SK-MEL-5 (cell line): Measurements from ENCODE around the gene SLFNL1. TPM values are rescaled to one million over a fixed set of nuclear protein-coding genes. Genes with fewer than 3 reads are reported as not detected.

Source experiments
- DNase-seq: peaks from one replicate; pipeline ENCODE4 v3.0.0-alpha.2; 2016; ENCODE audit warnings: low read depth, low spot score
- in situ Hi-C: cut with HindIII; loops from 2 replicates; pipeline ENCODE4 v1.10.0; 2016; ENCODE audit warnings: low sequenced_read_pairs, high pct_unique_total_duplicates, low pct_unique_long_range_greater_than_20kb
- total RNA-seq: library from RNA; depleted of rRNA; stranded (reverse); fragments of >200 nt; shearing (Covaris generic); gene quantifications from 2 replicates; pipeline ENCODE4 v1.2.3, GENCODE V29; 2014

The SLFNL1 gene
- total RNA-seq, 1 experiment from 2014 or later, result 0.16 TPM

DNA sequence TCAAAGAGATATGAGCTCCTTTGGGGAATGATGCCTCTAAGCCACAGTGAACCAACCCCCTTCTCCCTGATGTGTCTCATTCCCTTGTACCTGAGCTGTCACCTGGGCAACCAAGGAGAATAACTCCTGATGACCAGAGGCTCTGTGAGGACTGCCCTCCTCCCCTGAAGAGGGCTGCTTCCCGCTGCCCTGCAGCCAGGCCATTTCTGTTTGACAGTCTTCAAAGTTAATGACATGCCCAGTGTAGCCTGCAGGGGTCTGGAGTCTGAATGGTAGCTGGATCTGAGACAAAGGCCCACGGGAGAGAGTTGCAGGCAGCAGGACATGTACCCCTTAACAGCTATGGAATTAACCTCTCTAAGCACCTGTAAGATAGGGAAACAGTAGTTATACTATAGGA lies 3.4 kb upstream of the SLFNL1 start:
- no peak for DNase-seq
- in situ Hi-C loops, result no loop called here

DNA sequence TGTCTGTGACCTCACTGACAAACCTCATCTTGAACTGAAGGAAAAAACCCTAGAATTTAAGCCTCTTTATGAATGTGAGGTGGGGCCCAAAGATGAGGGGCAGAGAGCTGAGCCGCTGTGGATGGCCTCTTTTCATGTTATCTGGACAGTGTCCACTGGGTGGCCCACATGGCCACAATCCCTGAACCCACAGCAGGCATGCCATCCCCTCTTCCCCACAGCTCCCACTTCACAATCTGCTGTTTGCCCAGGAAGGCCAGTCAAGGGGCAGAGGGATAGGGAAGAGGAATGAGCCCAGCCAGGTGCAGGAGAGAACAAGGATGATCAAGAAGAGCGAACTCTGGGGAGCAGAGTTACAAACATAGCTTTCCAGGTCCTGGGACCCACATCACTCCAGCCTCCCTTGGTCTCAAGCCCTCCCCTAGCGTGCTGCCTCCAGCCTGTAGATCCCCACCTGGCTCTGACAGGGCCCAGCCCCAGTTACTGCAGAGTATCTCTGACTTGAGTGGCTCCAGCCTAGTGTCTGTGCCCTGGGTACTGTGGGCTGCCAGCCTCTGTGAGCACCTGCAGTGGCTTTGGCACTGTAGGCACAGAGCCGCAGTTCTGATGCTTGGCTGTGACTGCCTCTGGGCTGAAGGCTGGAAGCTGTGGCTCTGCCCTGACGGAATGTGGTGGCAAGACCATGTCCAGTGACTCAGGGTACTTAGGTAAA lies 1.9 kb upstream of the SLFNL1 start:
- peak; percentile 27 for DNase-seq
- in situ Hi-C loops, result no loop called here

DNA sequence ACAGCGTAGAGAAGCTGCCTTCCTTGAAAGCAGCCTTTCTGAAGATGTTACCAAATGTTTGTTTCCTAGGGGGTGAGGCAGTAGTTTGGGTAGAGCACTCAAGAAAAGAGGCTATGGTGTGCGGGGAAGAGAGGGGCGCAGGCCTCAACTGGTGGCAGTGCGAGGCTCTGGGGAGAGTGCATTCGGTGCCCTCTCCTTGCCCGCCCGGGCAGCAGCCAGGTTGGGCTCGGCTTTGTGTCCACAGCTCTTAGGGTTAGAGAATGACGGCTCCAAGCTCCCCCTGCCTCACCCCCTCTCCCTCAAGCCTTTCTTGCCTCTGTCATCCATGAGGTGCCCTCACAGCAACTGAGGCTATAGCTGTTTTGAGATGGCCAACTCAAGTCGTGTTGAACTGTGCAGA lies 899 bp upstream of the SLFNL1 start:
- DNase-seq, result no peak
- in situ Hi-C loops, result no loop called here

DNA sequence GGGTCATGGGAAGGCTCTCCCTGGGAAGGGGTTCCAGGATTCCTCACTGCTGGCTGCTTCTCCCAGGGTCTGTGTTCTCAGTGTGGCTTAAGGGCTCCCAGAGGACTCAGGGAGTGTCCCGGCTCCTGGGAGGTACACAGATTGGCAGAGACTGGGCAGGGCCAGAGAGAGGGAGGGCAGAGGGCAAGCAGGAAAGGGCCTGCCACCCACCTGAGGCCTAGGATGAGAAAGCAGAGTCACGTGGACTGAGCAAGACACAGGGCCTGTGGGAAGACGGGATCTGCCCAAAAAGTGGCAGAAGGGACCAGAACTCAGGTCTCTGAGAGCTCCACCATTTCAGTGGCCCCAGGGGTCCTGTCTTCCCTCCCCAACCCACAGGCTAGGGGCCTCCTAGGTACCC lies 871 bp downstream of the SLFNL1 start:
- in situ Hi-C loops, result no loop called here
- no peak for DNase-seq

DNA sequence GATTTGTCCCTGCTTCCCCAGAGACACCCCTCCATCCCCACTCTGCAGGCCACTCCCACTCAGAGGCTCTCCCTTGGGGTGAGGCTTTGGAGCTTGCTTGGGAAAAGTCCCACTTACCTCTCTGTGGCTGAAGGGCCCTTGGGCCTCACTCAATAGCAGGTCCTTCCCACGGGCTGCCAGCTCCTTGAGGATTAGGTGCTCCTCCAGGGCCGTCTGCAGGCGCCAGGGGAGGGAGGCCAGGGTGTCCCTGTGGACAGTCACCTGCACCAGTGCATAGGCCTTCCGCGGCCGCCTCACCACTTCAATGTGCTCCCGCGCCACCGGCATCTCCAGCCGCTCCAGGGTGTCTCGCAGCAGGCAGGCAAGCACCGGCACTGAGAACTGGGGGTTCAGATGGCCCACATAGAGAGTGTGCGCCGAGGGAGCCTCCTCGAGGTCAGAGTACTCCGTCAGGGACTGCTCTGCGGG lies 1.4 kb downstream of the SLFNL1 start:
- in situ Hi-C loops, result no loop called here
- DNase-seq, result no peak

DNA sequence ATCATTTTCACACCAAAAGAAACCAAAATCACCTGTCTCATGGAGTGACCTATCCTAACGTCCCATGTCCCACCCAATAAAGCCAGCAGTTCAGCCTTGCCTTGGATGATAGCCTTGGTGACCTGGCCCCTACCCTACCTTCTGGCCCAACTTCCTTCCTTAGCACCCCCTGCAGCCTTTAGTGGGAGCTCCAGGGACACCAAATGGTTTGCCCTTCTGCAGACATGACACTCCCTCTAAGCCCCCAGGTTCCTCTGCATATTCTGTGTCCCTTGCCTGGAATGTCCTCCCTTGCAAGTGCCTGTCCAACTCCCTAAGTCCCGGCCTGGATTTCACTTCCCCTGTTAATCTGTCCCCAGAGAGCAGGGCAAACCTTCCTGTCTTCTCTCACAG lies 2.2 kb downstream of the SLFNL1 start:
- DNase-seq, result no peak
- in situ Hi-C loops, result no loop called here

DNA sequence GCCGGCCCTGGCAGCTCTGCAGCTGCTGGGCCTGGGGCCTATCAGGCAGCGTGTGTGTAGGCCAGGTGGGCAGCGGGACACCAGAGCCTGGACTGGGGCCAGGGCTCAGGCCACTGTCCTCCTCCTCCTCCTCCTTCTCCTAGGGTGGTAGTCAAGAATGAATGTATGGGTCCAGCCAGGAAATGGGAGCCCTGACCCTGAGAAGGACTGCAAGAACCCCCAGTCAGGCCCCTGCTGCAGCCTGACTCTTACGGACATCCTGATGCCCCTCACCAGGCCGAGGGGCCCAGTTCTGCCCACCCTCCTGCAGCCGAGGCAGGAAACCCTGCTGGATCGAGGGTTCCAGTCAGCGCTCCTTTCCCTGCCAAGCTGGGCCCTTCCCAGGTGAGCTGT lies 3.5 kb downstream of the SLFNL1 start:
- in situ Hi-C loops, result no loop called here
- DNase-seq, result no peak

DNA sequence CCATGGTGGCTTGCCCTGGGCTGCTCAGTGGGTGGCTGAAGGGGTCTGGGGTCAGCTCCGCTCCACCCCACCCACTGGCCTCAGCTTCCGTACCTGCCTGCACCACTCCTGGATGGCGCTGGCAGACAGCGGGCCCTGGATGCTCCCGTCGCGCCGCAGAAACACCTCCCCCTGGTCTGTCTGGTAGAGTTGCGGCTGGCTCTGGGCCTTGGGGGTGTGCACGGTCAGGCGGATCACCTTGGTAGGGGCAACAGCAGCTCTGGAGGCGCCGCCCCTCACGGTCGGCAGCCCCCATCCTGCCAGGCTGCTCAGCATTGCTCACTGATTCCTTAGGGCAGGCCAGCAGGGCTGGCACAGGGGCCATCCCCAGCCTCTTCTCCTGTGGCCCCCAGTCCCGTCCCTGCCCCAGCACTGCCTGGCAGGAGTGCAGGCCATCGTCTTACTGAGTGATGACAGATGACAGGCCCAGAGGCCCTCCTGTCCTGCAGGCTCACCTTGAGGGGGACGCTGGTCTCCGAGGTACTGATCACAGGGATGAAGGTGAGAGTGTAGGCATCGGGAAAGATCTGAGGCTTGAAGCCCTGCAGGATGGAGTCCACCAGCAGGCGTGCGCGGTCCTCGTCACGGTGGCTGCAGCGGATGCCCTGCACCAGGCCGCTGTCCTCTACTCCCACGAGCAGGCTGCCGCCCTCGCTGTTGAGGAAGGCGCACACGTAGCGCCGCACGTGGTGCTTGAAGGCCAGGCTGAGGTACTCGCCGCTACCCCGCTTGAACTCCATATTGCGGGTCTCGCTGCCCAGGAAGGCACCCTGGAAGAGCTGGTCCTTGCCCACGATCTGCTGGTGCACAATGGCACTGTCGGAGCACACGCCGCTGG lies 4.1 kb downstream of the SLFNL1 start:
- in situ Hi-C loops, result no loop called here

DNA sequence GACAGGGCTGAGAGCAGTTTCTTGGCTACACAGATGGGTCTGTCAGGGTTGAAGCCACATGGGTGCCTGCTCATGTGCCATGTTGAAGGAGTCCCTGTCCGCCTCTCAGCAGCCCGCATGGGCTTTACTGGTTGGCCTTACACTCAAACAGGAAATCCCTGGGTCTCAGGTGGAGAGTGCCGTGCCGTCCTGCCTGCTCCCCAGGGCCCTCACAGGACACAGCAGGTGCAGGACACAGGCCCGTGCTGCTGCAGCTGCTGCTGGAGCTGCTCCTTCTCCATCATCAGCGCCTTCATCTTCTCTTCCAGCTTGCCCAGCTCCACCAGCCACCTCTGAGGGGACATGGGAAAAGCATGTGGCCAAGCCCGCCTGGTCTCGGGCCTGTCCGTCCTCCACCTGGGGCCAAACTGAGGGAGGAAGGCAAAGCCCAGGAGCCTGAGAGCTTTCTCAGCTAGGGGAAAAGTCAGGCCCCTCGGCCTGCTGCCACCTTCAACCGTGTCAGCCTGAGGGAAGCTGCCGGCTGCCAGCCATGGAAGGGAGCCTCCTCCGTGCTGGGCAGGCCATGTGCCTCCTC lies 5.5 kb downstream of the SLFNL1 start:
- in situ Hi-C loops, result no loop called here
- DNase-seq, result no peak

More for the DNA sequence above, 4.1 kb downstream of the SLFNL1 start:
- no peak for DNase-seq

DNA sequence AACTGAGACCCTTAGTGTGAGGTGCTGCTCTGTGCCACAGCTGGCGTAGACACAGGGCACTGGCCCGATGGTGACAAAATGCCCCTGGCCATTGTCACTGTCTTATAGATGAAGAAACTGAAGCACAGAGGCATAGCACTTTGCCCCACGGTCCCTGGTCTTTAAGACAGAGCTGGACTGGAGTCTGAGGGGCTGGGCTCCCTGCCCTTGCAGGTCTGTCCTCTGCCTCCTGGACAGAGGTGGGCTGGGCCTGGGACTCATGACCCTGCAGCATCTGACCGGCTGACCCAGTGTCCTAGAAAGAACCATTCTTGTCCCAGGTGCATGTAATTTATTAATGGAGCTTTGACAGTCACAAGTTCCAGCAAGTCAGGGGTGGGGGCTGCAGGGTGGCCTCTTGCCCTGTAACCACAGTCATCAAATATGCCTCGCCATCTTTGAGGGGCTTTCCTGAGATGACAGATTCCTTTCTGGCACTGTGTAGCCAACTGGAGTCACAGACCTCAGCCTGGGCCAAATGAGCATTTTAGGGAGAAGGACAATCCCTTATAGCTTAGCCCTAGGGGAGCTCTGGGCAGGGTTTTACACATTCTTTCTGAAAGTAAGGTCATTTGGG lies 6.1 kb downstream of the SLFNL1 start:
- DNase-seq, result no peak
- in situ Hi-C loops, result no loop called here

DNA sequence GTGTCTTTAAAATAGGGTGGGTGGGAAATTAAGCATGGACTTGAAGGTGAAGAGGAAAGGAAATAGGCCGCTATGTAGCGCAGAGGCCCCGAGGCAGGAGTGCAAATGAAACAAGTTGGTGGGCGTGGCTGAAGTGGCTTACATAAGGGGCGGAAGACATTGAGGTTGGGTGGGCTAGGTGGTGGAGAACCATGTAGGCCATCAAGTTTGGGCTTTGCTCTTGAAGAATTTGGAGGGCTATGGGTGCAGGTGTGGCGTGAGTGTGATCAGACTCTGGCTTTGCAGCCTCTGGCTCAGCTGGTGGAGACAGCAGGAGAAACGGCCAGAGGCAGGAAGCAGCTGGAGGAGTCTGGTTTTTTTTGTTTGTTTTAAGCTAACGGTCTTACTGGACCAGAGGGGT lies 6.7 kb downstream of the SLFNL1 start:
- in situ Hi-C loops, result no loop called here
- DNase-seq, result no peak

DNA sequence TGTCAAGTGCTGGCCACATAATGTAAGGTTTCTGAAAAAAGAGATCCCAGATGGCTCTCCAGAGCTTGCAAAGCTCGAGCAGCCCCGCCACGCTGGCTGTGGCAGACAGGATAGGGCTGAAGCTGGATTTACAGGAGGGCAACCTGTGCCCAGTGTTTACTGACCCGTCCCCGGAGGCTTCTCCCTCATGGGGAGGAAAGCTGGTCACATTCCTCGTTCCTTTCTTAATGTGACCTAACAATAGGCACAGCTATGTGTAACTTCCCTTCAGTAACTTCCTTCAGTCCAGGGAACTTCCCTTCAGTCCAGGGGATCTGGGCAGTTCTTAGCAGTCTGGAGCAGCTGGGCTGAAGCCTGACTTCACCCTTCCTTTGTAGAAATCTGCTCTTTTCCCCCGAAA lies 7.7 kb downstream of the SLFNL1 start:
- in situ Hi-C loops, result no loop called here

DNA sequence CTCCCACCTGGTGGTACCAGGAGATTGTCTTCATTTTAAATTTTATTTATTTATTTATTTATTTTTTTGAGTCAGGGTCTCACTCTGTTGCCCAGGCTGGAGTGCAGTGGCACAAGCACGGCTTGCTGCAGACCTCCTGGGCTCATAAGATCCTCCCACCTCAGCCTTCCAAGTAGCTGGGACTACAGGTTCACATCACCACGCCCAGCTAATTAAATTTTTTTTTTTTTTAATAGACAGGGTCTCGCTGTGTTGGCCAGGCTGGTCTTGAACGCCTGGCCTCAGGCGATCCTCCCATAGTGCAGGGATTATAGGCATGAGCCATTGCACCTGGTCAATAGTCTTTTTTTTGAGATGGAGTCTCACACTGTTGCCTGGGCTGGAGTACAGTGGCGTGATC lies 8.5 kb downstream of the SLFNL1 start:
- in situ Hi-C loops, result no loop called here
- no peak for DNase-seq

More for the DNA sequence above, 7.7 kb downstream of the SLFNL1 start:
- no peak for DNase-seq

DNA sequence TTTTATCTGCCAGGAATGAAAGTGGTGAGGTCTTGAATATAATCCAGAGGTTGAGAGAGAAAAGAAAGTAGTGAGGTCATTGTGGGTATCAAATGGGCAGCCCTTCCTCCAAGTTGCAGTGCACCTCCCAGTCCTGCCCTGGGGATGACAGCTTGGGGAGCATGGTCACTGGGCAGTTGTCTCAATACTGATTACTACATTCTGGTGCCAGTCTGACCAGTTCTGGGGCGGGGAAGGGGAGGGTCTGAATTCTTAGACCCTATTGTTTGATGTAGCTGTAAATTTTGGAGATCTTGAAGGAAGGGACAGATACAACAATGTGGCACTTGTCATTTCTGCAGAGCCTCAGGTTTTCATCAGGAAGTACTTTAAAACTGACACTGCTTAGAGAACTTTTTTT lies 11.2 kb downstream of the SLFNL1 start:
- DNase-seq, result no peak
- in situ Hi-C loops, result no loop called here

DNA sequence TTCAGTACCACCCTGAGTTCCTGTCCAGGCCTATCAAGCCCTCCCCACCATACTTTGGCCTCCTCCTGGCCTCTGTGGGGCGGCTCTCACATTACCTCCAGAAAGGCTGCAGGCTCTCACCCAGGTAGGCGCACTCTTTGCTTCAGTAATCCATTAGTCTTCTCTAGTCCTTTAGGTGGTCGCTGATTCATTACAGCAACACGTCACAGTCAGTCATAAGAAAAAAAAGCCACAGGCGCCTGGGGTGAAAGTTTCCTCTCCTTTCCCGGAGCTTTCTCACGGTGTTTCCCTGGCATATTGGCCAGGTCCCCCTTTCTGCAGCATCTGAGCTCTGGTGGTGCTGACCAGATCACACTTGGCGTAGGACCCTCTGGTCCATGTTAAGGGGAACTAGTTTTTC lies 12.1 kb downstream of the SLFNL1 start:
- no peak for DNase-seq
- in situ Hi-C loops, result no loop called here

DNA sequence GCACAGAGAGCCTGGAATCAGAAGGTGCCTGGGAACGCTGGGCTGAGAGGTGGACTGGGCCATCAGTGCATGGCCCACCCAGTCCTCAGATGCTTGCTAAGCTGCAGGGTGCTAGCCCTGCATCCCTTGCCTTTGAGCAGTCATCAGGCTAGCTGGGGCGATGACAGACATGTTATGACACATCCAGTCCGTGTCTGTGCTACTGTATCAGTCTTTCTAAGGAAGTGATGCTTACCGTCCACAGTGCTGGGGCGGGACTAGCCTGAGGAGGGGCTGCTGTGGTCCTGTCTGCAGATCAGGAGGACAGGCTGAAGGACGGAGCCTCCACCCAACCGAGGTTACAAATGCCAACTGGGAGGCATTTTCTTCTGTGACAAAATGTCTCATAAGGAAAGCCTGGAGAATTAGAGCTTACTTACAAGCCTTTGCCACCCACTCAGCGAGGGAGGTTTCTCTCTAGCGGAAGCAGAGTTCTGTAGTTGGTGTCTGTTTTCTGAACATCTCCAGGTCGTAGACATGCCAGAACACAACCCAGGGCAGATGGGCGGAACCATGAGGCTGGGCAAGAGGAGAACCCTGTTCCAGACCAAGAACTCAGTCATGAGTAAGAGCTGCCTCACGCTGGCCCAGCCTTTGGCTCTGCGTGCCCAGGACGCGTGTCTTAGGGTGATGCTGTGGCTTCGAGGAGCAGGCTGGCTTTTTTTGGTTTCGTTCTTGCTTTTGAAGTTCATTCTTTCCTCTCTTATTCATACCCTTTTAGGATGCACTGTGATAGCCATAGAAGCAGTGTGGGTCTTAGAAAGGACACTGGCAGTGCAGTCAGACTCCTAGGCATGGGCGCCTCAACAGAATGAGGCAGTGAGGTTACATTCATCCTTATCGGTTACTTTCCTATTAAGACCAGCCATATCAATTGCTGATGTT lies 14.3 kb downstream of the SLFNL1 start:
- no peak for DNase-seq
- in situ Hi-C loops, result no loop called here

DNA sequence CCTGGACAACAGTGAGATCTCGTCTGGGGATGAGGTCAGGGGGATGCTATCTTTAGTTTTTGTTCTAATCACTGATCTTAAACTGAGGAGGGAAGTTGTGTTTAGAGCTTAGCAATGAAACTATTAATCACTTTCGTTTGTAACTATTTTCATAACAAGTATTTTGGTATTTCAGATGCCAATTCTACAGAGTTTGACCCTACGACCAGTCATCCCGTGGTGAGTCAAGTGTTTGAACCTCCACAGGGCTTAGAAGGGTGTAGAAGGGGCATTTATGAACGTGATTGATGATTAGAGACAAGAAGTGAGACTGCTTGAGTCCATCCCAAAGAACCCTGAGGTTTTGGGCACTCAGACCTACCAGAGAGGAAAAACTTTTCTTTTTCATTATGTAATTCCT lies 15.6 kb downstream of the SLFNL1 start:
- in situ Hi-C loops, result no loop called here
- DNase-seq, result no peak
